Activated T-cell treated with anti-CD3 and anti-CD28 coated beads for 4 hours (primary cell): ENCODE results near the gene TPPP.

Experiments
- DNase-seq: peaks from one replicate; pipeline ENCODE4 v3.0.0-alpha.2; 2020

The TPPP gene

GRCh38 chr5:676699-677076, 16.5 kb downstream of the TPPP start:
- DNase-seq = no peak

DNA sequence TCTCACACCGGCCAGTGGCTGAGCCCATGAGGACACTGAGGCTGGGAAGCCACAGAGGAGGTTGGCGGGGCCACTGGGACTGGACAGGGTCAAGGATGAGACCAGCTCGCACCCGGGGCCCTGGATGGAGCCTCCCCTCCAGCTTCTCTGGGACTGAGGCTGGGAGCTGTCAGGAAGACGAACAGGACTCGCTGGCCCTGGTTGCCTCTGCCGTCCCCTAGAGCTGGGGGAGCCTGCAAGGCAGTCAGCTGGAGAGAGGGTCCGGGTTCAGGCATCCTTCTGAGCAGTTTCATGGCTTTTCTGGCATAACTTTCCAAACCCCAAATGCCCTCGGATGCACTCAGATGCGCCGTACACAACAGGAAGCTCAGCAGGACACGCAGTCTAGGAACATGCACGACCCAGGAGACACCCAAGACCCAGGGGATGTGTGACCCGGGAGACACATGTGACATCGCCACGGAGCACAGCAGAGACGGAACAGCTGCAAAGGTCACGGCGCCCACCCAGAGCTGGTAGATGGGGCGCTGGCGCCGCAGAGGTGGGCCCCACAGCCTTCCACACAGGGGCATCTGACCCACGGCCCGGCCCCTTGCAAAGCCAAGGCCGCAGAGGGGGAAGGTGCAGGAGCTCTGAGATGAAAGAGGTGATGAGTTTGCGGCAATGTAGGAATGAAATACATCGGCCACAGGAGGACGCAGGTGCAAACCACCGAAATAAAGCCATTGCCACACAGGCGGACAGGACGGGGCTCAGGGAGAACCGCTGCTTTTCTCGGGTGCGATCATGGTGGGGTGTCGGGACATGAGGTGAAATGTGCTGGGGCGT, 17.1 kb downstream of the TPPP start:
- no peak for DNase-seq

DNA sequence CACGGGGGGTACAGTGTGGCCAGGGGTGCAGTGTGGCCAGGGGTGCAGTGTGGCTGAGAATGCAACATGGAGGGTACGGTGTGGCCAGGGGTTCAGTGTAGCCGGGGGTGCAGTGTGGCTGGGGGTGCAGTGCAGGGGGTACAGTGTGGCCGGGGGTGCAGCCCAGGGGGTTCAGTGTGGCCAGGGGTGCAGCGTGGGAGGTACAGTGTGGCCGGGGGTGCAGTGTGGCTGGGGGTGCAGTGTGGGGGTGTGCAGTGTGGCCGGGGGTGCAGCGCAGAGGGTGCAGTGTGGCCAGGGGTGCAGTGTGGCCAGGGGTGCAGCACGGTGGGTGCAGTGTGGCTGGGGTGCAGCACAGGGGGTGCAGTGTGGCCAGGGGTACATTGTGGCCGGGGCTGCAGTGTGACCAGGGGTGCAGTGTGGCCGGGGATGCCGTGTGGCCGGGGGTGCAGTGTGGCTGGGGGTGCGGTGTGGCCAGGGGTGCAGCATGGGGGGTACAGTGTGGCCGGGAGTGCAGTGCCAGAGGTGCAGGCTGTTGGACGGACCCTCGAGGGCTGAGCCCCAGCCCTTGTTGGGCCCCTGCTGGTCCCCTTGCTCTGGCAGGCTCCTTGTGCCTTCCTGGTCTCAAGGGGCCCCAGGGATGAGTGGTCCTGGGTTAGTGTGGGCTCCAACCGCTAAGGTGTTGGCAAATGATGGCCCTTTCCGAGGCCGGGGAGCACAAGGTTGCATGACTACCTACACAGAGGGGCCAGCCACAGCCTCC, 17.9 kb downstream of the TPPP start:
- no peak for DNase-seq

DNA sequence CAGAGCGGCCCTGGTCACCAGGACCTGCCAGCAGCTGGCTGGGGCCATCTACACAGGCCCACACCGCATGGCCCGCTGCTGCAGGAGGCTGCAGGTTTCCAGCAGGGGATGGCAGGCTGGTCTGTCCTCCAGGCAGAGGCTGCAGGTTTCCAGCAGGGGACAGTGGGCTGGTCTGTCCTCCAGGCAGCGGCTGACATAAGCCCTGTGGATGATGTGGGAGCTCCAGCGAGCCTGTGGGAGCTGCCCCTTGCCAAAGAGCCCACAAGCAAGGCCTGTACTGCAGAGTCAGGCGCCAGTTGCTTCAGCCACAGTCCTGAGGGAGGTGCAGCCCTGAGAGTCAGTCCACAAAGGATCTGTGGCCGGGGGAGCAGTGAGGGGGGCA, 18.5 kb downstream of the TPPP start:
- DNase-seq = no peak

DNA sequence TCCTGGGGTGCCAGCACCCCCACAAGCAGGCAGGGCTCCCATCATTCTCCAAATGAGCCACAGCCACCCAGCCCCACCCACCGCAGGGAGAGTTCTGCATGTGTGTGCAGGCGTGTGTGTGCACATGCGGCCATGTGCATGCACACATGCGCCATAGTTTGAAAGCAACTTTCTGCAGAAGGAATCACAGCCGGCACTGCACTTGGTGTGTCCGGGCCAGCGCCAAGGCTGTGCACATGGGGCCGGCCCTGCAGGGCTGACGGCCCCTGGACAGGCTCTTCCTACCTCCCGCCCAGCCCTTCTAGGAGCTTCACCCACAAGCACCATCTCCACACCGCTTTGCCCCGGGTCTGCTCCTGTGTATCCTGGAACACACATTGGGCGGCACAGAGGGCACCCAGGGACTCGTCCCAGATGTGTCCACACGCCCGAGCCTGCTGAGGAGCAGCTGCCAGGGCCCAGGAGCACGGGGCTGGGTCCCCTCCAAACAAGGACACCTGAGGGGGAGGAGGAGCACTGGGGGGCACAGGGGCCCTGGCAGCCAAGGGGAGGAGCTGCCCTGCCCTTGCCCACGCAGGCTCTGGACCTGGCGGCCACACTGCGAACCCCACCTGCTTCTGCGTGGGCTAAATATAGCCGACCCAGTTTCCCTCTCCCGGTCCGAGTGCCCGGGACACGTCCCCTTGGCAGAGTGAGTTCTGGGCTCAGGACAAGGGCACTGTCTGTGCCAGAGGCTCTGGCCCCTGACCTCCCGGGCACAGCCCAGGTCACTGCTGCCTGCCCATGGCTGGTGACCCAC, 19.1 kb downstream of the TPPP start:
- no peak for DNase-seq

GRCh38 chr5:673161-673830, 19.9 kb downstream of the TPPP start:
- DNase-seq = no peak

- DNase-seq = peak; percentile 31
Observed at GRCh38 chr5:672329-673160, 20.6 kb downstream of the TPPP start.

DNA sequence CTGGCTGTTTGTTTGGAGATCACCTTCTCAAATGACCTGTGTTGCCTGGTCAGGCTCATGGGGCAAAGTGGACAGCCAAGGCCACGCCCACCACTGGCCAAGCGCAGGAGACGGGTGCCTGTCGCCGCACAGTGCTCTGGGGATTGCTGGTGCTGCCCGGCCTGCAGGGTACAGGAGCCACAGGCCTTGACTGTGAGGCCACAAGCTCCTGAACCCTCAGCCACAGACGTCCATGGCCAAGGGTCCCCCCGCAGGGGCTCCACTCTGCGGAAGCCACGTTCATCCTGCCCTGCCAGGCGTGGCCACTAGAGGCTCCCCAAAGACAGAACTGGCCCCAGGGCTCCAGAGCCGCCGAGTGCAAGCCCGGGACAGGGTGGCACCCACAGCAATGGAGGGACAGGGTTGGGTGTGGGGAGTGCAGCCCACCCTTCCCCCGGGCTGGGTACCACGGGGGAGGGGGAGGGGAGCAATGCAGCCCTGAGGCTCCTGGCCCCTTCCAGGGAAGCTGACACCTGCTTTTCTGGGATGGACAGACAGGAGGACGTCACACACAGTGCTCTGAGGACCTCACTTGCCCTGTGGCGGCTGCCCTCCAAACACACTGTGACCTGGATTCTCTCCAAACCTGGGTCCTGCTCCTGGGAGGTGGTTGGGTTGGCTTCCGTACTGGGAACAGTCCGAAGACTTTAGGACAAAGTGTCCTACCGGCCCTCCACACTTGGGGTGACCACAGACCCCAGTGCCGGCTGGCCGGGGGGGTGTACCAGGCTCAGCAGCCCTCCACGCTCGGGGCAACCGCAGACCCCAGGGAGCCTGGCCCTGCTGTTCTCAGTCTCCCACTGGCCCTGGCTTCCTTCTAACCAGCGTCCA, 21.5 kb downstream of the TPPP start:
- peak; percentile 52 for DNase-seq

- DNase-seq = no peak
Observed at GRCh38 chr5:670396-671270, 22.5 kb downstream of the TPPP start.

- DNase-seq = no peak
Observed at GRCh38 chr5:669842-670395, 23.2 kb downstream of the TPPP start.

- DNase-seq = peak; percentile 21
Observed at GRCh38 chr5:669111-669841, 23.9 kb downstream of the TPPP start.

GRCh38 chr5:668283-668995, 24.7 kb downstream of the TPPP start:
- no peak for DNase-seq

DNA sequence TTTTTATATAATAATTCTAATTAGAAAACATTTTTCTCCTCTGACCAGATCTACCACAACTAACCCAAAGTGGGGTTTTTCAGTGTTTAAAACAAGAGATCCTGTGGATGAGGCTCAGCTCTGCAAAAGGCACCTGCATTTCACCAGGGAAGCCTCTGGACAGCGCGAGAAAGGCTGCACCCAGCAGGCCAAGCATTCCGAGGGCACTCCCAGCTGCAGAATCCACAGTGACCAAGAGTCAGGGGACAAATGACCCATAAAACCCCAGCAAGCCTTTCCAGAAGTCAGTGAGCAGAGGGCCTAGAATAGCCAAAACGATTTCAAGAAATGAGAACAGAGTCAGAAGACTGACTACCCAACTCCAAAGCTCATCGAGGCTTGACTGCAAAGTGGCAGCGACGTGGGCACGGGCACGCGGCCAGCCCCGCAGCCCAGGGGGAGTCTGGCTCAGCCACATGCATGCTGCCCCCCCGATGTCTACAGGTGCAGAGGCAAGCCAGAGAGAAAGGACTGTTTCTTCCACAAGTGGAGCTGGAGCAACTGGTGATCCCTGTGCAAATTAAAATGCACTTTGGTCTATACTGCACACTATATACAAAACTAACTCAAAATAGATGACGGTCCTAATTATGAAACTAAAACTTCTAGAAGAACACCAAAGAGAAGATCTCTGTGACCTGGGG, 26.2 kb downstream of the TPPP start:
- DNase-seq = no peak

GRCh38 chr5:665956-666711, 27.0 kb downstream of the TPPP start:
- DNase-seq = no peak

DNA sequence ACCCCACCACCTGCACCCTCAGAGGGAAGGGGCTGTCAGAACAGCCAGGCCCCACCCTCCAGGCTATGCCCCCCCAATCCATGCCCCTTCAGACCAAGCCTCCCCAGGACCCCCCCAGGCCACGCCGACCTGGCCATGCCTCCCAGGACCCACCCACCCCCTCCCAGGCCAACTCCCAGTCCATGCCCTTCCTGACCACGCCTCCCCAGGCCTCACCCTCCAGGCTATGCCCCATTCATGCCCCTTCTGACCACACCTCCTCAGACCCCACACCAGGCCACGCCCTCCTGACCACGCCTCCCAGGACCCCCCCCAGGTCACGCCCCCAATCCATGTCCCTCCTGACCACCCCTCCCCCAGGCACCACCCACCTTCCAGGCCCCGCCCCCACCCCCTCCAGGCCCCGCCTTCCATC, 27.6 kb downstream of the TPPP start:
- no peak for DNase-seq

- DNase-seq = no peak
Observed at GRCh38 chr5:664994-665360, 28.2 kb downstream of the TPPP start.
